K562 (cell line): ENCODE measurements around the gene KPNA1. TPM values are rescaled to one million over a fixed set of nuclear protein-coding genes. Genes with fewer than 3 reads are reported as not detected.

Experiments used
- ATAC-seq: fragments of 200-7000 bp; cut with Tn5 transposase; 3 replicates; pipeline ENCODE4 v1.9.1; 2020; ENCODE audit warnings: moderate library complexity
- BruUV-seq: library from RNA; stranded (reverse); fragments of 400-500 nt; replicated peaks from 2 replicates; lab custom pipeline; 2021; lab: Mats Ljungman, UMichigan
- CTCF ChIA-PET: fragments of 300-600 bp; formaldehyde crosslinking; extraction: SDS; loops from one replicate; lab custom pipeline; 2021; ENCODE audit warnings: low intra/inter-chr PET ratio; lab: Yijun Ruan, JAX
- POLR2A ChIA-PET: fragments of 300-600, 350-650 bp; sonication (Branson Sonifier 250); formaldehyde crosslinking; extraction: SDS; loops from one replicate; lab custom pipeline; 2021; ENCODE audit warnings: antibody characterized with exemption, inconsistent platforms; lab: Yijun Ruan, JAX
- DNase-seq, 4 experiments: peaks; one replicate each; pipeline versions ENCODE4 v3.0.0 to v3.0.0-alpha.2; 2011 to 2018; ENCODE audit warnings: low spot score in 3 of 4, mixed read lengths in 3 of 4; ENCODE audit errors: extremely low read depth in 1 of 4
- FAIRE-seq: peaks from 2 replicates; lab custom pipeline; 2011; peaks lifted over from hg19 to GRCh38; lab: Jason Lieb, UNC
- H2AFZ ChIP-seq: 2 replicates; pipeline ENCODE4 v1.6.0; 2011; ENCODE audit warnings: low read depth, low read length, control low read depth, inconsistent platforms
- H3K27ac ChIP-seq: fragments of 200-600 bp; 3 replicates; pipeline ENCODE4 v1.8.0; 2011; ENCODE audit warnings: low read depth, mild to moderate bottlenecking, control low read depth, inconsistent platforms, low read length, moderate library complexity, mixed read lengths; ENCODE audit errors: extremely low read depth
- H3K27me3 ChIP-seq, 2 experiments: fragments of 300-600 bp in 1 of 2; 2 replicates in 1 of 2; 3 replicates in 1 of 2; pipeline versions ENCODE4 v1.6.0 to v1.8.0; 2011; ENCODE audit warnings: inconsistent platforms in 2 of 2, low read length in 2 of 2, mild to moderate bottlenecking in 1 of 2, mixed read lengths in 1 of 2, moderate library complexity in 1 of 2; ENCODE audit not compliant: control insufficient read depth in 2 of 2, insufficient read depth in 2 of 2
- H3K36me3 ChIP-seq: fragments of 300-600 bp; 3 replicates; pipeline ENCODE4 v1.8.0; 2011; ENCODE audit warnings: mild to moderate bottlenecking, low read length, inconsistent platforms; ENCODE audit not compliant: control insufficient read depth, insufficient read depth
- H3K4me1 ChIP-seq, 2 experiments: fragments of 200-600 bp in 1 of 2; replicated peaks in 1 of 2; 2 replicates in 1 of 2; 3 replicates in 1 of 2; pipeline versions ENCODE4 v1.5.1 to v1.8.0; 2011; ENCODE audit warnings: inconsistent platforms in 2 of 2, low read length in 2 of 2, mild to moderate bottlenecking in 1 of 2, mixed read lengths in 1 of 2, moderate library complexity in 1 of 2; ENCODE audit not compliant: control insufficient read depth in 2 of 2, insufficient read depth in 2 of 2
- H3K4me2 ChIP-seq: 2 replicates; pipeline ENCODE4 v1.6.1; 2011; ENCODE audit warnings: low read length, control low read depth, inconsistent platforms, mixed read lengths; ENCODE audit not compliant: insufficient read depth
- H3K4me3 ChIP-seq: fragments of 200-600 bp; sonication (generic), shearing (Covaris generic); 2 replicates; pipeline ENCODE4 v1.5.1; 2016; ENCODE audit warnings: control low read depth, inconsistent platforms
- H3K79me2 ChIP-seq: fragments of 200-600 bp; 3 replicates; pipeline ENCODE4 v1.8.0; 2011; ENCODE audit warnings: low read length, inconsistent platforms; ENCODE audit not compliant: control insufficient read depth, insufficient read depth
- H3K9ac ChIP-seq, 2 experiments: 2 replicates each; pipeline versions ENCODE4 v1.6.0 to v1.6.1; 2011; ENCODE audit warnings: low read depth in 2 of 2, low read length in 2 of 2, control low read depth in 1 of 2, inconsistent platforms in 1 of 2, mild to moderate bottlenecking in 1 of 2, mixed read lengths in 1 of 2; ENCODE audit not compliant: insufficient read depth in 1 of 2
- H3K9me1 ChIP-seq: one replicate; pipeline ENCODE4 v1.6.0; 2011; ENCODE audit warnings: inconsistent platforms, mild to moderate bottlenecking, low read length, moderate library complexity; ENCODE audit not compliant: control insufficient read depth, insufficient read depth
- H3K9me3 ChIP-seq: replicated peaks from 2 replicates; pipeline ENCODE4 v1.5.1; 2011; ENCODE audit warnings: low read depth, low read length, inconsistent platforms; ENCODE audit not compliant: control insufficient read depth, insufficient read depth
- H4K20me1 ChIP-seq: replicated peaks from 2 replicates; pipeline ENCODE4 v1.6.1; 2011; ENCODE audit warnings: low read length, inconsistent platforms, mixed read lengths; ENCODE audit not compliant: control insufficient read depth, insufficient read depth
- C11orf30 ChIP-seq: fragments of 450-650 bp; IDR thresholded peaks from 2 replicates; pipeline ENCODE4 v1.6.1; 2016; ENCODE audit warnings: low read depth, mild to moderate bottlenecking
- ESRRA ChIP-seq: fragments of 450-650 bp; IDR thresholded peaks from 2 replicates; pipeline ENCODE4 v1.6.1; 2014; ENCODE audit warnings: low read depth, mild to moderate bottlenecking, moderate library complexity, borderline replicate concordance
- ETS2 ChIP-seq: IDR thresholded peaks from 2 replicates; pipeline ENCODE4 v1.6.1; 2016; ENCODE audit warnings: borderline replicate concordance, missing genetic modification characterization, mild to moderate bottlenecking, moderate library complexity, missing compliant biosample characterization; ENCODE audit not compliant: poor library complexity, severe bottlenecking
- GABPB1 ChIP-seq: sonication (generic); formaldehyde crosslinking; IDR thresholded peaks from 2 replicates; pipeline ENCODE4 v1.8.0; 2022; ENCODE audit warnings: mild to moderate bottlenecking, missing genetic modification reagents
- GTF2F1 ChIP-seq: IDR thresholded peaks from 2 replicates; pipeline ENCODE4 v1.6.1; 2011; ENCODE audit warnings: low read depth, low read length, improper control_type of control experiment
- HLTF ChIP-seq: fragments of 450-650 bp; IDR thresholded peaks from 2 replicates; pipeline ENCODE4 v1.6.1; 2016
- KAT2B ChIP-seq: IDR thresholded peaks from one replicate; pipeline ENCODE4 v1.6.1; 2012; ENCODE audit warnings: low read depth, mild to moderate bottlenecking, control low read depth, inconsistent platforms, low read length, moderate library complexity
- LEF1 ChIP-seq: fragments of 450-650 bp; IDR thresholded peaks from 2 replicates; pipeline ENCODE4 v1.6.1; 2016; ENCODE audit warnings: mild to moderate bottlenecking
- MLLT1 ChIP-seq, 2 experiments: fragments of 450-650 bp; IDR thresholded peaks; 2 replicates each; pipeline ENCODE4 v1.6.1; 2016
- NCOA2 ChIP-seq, 2 experiments: fragments of 450-650 bp; IDR thresholded peaks; 2 replicates each; pipeline ENCODE4 v1.6.1; 2018; ENCODE audit warnings: mild to moderate bottlenecking in 2 of 2, moderate library complexity in 1 of 2; ENCODE audit not compliant: partially characterized antibody in 2 of 2
- SAFB ChIP-seq: fragments of 200-400 bp; formaldehyde crosslinking; IDR thresholded peaks from 2 replicates; pipeline ENCODE4 v1.6.1; 2017; ENCODE audit warnings: low read depth, low read length, borderline replicate concordance
- SMAD2 ChIP-seq: fragments of 150-350 bp; IDR thresholded peaks from 2 replicates; pipeline ENCODE4 v1.6.1; 2014; ENCODE audit warnings: low read depth, mild to moderate bottlenecking, low read length
- SOX6 ChIP-seq: fragments of 450-650 bp; IDR thresholded peaks from 2 replicates; pipeline ENCODE4 v1.6.1; 2014; ENCODE audit warnings: mild to moderate bottlenecking
- ZNF75A ChIP-seq: fragments of 450-650 bp; formaldehyde crosslinking; IDR thresholded peaks from 2 replicates; pipeline ENCODE4 v1.4.0; 2020; ENCODE audit warnings: mild to moderate bottlenecking
- WGBS: fragments of 100-300 bp; shearing (Covaris generic); methylation state at CpG from one replicate; pipeline ENCODE4 v1.1.6; 2016; ENCODE audit warnings: low coverage, mixed read lengths; ENCODE audit not compliant: insufficient coverage; ENCODE audit errors: missing lambda C conversion rate; 5-methylcytosine and 5-hydroxymethylcytosine counted together
- in situ Hi-C: fragments of 300-500 bp; cut with MboI; formaldehyde crosslinking; loops from 4 replicates; pipeline ENCODE4 v1.15.0; 2018; ENCODE audit warnings: inconsistent platforms, mixed read lengths
- intact Hi-C: fragments of 100-400 bp; cut with micrococcal nuclease; formaldehyde crosslinking; loops from 2 replicates; pipeline ENCODE4 v1.14.2; 2022
- polyA plus RNA-seq, 8 experiments: library from polyadenylated mRNA; depleted of rRNA in 4 of 8; stranded (reverse) in 5 of 8; unstranded in 3 of 8; fragments of >200 nt; fragmentation: Nextera tagmentation in 2 of 8; fragmentation: Illumina TruSeq in 1 of 8; extraction: Ambion mirVana in 2 of 8; extraction: Trizol in 1 of 8; gene quantifications; 2 replicates each; pipeline versions ENCODE4 v1.2.1 to v1.2.3, GENCODE V29; 2011 to 2014; ENCODE audit warnings: inconsistent platforms in 1 of 8, missing spikeins in 1 of 8
- total RNA-seq, 7 experiments: library from RNA; depleted of rRNA in 6 of 7; stranded (reverse); fragments of >200 nt in 6 of 7; fragmentation: Illumina TruSeq in 2 of 7; extraction: Trizol in 2 of 7; gene quantifications; 2 replicates each; pipeline versions ENCODE4 v1.2.1 to v1.2.3, GENCODE V29; 2011 to 2021; ENCODE audit warnings: low replicate concordance in 1 of 7

The KPNA1 gene
- total and polyA plus RNA-seq, 9 of the 15 experiments (the other 6 are each of a cell fraction or from before 2014, with no cell fraction given) = 9.3 to 53.8 (median 33.5) TPM

GRCh38 chr3:122559906-122560305 lies 45.2 kb upstream of the KPNA1 start:
- Histone ChIP-seq H3K4me3 (no peak overlapping the region), H3K9ac (no peak overlapping the region)
- no peak for TF ChIP-seq C11orf30
- TF ChIP-seq HLTF = no peak
- no peak for TF ChIP-seq SOX6
- no peak for TF ChIP-seq GTF2F1
- no peak for TF ChIP-seq ZNF75A
- no peak for TF ChIP-seq SAFB
- no peak for TF ChIP-seq LEF1
- TF ChIP-seq NCOA2 (IDR thresholded peaks at IDR 0.05; ENCODE audit: partially characterized antibody in 2 of 2) = no peak
- no peak for TF ChIP-seq SMAD2
- TF ChIP-seq ESRRA = no peak
- no peak for TF ChIP-seq KAT2B
- no peak for TF ChIP-seq GABPB1 (CRISPR knock-in tag)
- no peak for TF ChIP-seq MLLT1 (IDR thresholded peaks at IDR 0.05)
- no peak for TF ChIP-seq ETS2 (tag)
- TF ChIP-seq, all 486 proteins: peak for 0
- no peak overlapping the region for H2AFZ ChIP-seq
- H3K27ac ChIP-seq = no peak overlapping the region
- H3K4me1 ChIP-seq = peaks cover 8% of the 10 kb centered on the region in 2 experiments; a peak in 4 of 5 replicates
- CTCF ChIA-PET = interaction anchor here (1.2 to 1.4 kb wide), 2 partner anchors 119 to 120 kb away, joined by 5 to 6 read pairs; no protein-coding TSS in a partner anchor
- H3K79me2 ChIP-seq = peaks cover 9% of the 10 kb centered on the region; the same call in 2 of the 3 replicates
- POLR2A ChIA-PET = no interaction called here
- DNase-seq (no peak), FAIRE-seq (no peak), ATAC-seq (no peak)
- 58% methylated on average over 2 of the region's 3 CpGs for WGBS
- in situ Hi-C loops = no loop called here
- no peak overlapping the region for H3K4me2 ChIP-seq
- H3K9me1 ChIP-seq = no peaks in the 10 kb centered on the region
- intact Hi-C loops = loop anchor here (1.0 to 10.0 kb wide), 5 partner anchors 105 to 465 kb away; partner anchors contain the start of gene SEMA5B
- H4K20me1 ChIP-seq = no peaks in the 10 kb centered on the region
- H3K9me3 ChIP-seq = no peaks in the 10 kb centered on the region
- H3K27me3 ChIP-seq = no peaks in the 10 kb centered on the region
- H3K36me3 ChIP-seq = no peaks in the 10 kb centered on the region
- no TSS peak for BruUV-seq
